SK-N-SH treated with all-trans-retinoic acid at 6 μM for 48 hours (cell line): Measurements from ENCODE around the gene WDR17.

Experiments
- ATAC-seq: fragments of 200-7000 bp; cut with Tn5 transposase; 3 replicates; pipeline ENCODE4 v1.9.1; 2020; ENCODE audit warnings: mild to moderate bottlenecking, moderate library complexity
- ARNTL ChIP-seq: fragments of 450-650 bp; formaldehyde crosslinking; IDR thresholded peaks from 2 replicates; pipeline ENCODE4 v1.5.0; 2020; ENCODE audit warnings: low read depth, mild to moderate bottlenecking, moderate library complexity, borderline replicate concordance
- BACH2 ChIP-seq: fragments of 250-450 bp; sonication (Bioruptor Pico); IDR thresholded peaks from 2 replicates; pipeline ENCODE4 v1.9.0; 2021; ENCODE audit warnings: mild to moderate bottlenecking, borderline replicate concordance
- CSDC2 ChIP-seq: fragments of 250-450 bp; sonication (Bioruptor Pico); IDR thresholded peaks from 2 replicates; pipeline ENCODE4 v1.5.0; 2020; ENCODE audit warnings: mild to moderate bottlenecking, moderate library complexity
- ESRRG ChIP-seq: fragments of 250-450 bp; sonication (Bioruptor Pico); IDR thresholded peaks from 2 replicates; pipeline ENCODE4 v1.6.1; 2021; ENCODE audit warnings: mild to moderate bottlenecking
- GLIS3 ChIP-seq: fragments of 250-450 bp; sonication (Bioruptor Pico); IDR thresholded peaks from 2 replicates; pipeline ENCODE4 v1.5.0; 2020; ENCODE audit warnings: mild to moderate bottlenecking, moderate library complexity
- ISL1 ChIP-seq: fragments of 250-450 bp; sonication (Bioruptor Pico); IDR thresholded peaks from 2 replicates; pipeline ENCODE4 v2.1.2; 2022; ENCODE audit warnings: mild to moderate bottlenecking, moderate library complexity
- OSR1 ChIP-seq: fragments of 250-450 bp; sonication (Bioruptor Pico); IDR thresholded peaks from 2 replicates; pipeline ENCODE4 v1.8.0; 2022; ENCODE audit warnings: moderate library complexity, mild to moderate bottlenecking, inconsistent platforms
- PATZ1 ChIP-seq: fragments of 250-450 bp; sonication (Bioruptor Pico); IDR thresholded peaks from 2 replicates; pipeline ENCODE4 v1.8.0; 2020; ENCODE audit warnings: mild to moderate bottlenecking, moderate library complexity, borderline replicate concordance
- PPARA ChIP-seq: fragments of 250-450 bp; sonication (Bioruptor Pico); IDR thresholded peaks from 2 replicates; pipeline ENCODE4 v1.5.0; 2020; ENCODE audit warnings: mild to moderate bottlenecking, borderline replicate concordance
- RARB ChIP-seq: fragments of 250-450 bp; sonication (Bioruptor Pico); IDR thresholded peaks from 2 replicates; pipeline ENCODE4 v1.8.0; 2021; ENCODE audit warnings: mild to moderate bottlenecking, moderate library complexity
- SNAI2 ChIP-seq: fragments of 250-450 bp; sonication (Bioruptor Pico); IDR thresholded peaks from 2 replicates; pipeline ENCODE4 v1.5.0; 2020; ENCODE audit warnings: mild to moderate bottlenecking, moderate library complexity
- TCF4 ChIP-seq: fragments of 250-450 bp; sonication (Bioruptor Pico); IDR thresholded peaks from 2 replicates; pipeline ENCODE4 v1.8.0; 2021; ENCODE audit warnings: mild to moderate bottlenecking, moderate library complexity, borderline replicate concordance
- TOX ChIP-seq: fragments of 250-450 bp; sonication (Bioruptor Pico); IDR thresholded peaks from 2 replicates; pipeline ENCODE4 v1.8.0; 2021; ENCODE audit warnings: mild to moderate bottlenecking, moderate library complexity, borderline replicate concordance
- ZC3H10 ChIP-seq: fragments of 250-450 bp; sonication (Bioruptor Pico); IDR thresholded peaks from 2 replicates; pipeline ENCODE4 v1.5.1; 2021; ENCODE audit warnings: mild to moderate bottlenecking, moderate library complexity
- ZFP3 ChIP-seq: fragments of 250-450 bp; sonication (Bioruptor Pico); IDR thresholded peaks from 2 replicates; pipeline ENCODE4 v1.5.0; 2020; ENCODE audit warnings: mild to moderate bottlenecking, moderate library complexity
- ZNF565 ChIP-seq: fragments of 450-650 bp; formaldehyde crosslinking; conservative IDR thresholded peaks from 2 replicates; pipeline ENCODE4 v1.5.0; 2020; ENCODE audit warnings: low read depth, mild to moderate bottlenecking, moderate library complexity
- ZNF70 ChIP-seq: fragments of 450-650 bp; formaldehyde crosslinking; IDR thresholded peaks from 2 replicates; pipeline ENCODE4 v1.5.0; 2020; ENCODE audit warnings: mild to moderate bottlenecking, moderate library complexity
- ZNF8 ChIP-seq: fragments of 450-650 bp; formaldehyde crosslinking; IDR thresholded peaks from 2 replicates; pipeline ENCODE4 v1.5.0; 2020; ENCODE audit warnings: mild to moderate bottlenecking, moderate library complexity
- TF ChIP-seq, protein P1 (sequence below): fragments of 250-450 bp; sonication (Bioruptor Pico); IDR thresholded peaks from 2 replicates; pipeline ENCODE4 v1.5.0; 2020; ENCODE audit warnings: mild to moderate bottlenecking, moderate library complexity
- TF ChIP-seq, protein P2 (sequence below): fragments of 250-450 bp; sonication (Bioruptor Pico); IDR thresholded peaks from 2 replicates; pipeline ENCODE4 v1.8.0; 2021; ENCODE audit warnings: low read depth, mild to moderate bottlenecking, moderate library complexity, borderline replicate concordance
- TF ChIP-seq, protein P3 (sequence below): fragments of 250-450 bp; sonication (Bioruptor Pico); IDR thresholded peaks from 2 replicates; pipeline ENCODE4 v1.5.1; 2020; ENCODE audit warnings: low read depth, mild to moderate bottlenecking, moderate library complexity

WDR17 gene

DNA sequence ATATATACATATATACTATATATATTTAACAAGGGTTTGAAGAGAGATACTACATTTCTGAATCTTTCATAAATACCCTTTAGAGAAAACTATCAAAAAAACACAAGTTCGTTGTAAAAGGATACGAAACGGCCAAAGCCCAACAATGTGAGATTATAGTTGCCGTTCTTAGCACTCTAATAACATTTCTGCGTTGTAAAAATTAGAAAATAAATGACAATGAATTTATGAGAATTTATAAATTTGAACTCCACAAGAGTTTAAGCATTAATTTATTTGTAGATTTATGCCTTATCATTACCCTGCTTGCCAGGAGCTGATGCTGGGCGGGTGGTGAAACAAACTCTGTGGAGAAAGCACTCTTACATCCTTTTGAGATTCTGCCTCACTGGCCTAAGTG, 1.1 kb downstream of the WDR17 start:
- TF ChIP-seq ESRRG, result no peak
- no peak for ATAC-seq

GRCh38 chr4:176077561-176077960, 11.9 kb downstream of the WDR17 start:
- ATAC-seq, result no peak

DNA sequence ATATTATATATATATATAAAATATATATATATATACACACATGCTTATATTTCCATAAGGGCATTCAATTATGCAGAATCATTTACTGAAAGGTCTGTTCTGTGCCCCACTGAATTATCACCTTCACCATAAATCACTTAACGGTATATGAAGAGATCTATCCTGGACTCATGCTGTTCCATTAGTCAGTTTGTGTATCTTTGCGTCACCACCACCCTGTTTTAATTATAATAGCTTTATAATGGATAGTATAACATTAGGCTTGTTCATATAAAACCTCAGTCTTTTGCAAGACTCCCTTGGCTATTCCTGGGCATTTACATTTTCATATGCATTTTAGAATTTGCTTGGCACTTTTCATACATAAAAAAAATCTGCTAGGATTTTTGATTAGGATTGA, 19.1 kb downstream of the WDR17 start:
- ATAC-seq, result no peak
- TF ChIP-seq RARB (CRISPR knock-in tag) (no peak), OSR1 (no peak), ARNTL (CRISPR knock-in tag) (no peak), SNAI2 (no peak), ZFP3 (CRISPR knock-in tag) (no peak), PATZ1 (CRISPR knock-in tag) (no peak), PPARA (CRISPR knock-in tag) (no peak), CSDC2 (CRISPR knock-in tag) (no peak), ZNF70 (no peak)
- TF ChIP-seq, protein P1, sequence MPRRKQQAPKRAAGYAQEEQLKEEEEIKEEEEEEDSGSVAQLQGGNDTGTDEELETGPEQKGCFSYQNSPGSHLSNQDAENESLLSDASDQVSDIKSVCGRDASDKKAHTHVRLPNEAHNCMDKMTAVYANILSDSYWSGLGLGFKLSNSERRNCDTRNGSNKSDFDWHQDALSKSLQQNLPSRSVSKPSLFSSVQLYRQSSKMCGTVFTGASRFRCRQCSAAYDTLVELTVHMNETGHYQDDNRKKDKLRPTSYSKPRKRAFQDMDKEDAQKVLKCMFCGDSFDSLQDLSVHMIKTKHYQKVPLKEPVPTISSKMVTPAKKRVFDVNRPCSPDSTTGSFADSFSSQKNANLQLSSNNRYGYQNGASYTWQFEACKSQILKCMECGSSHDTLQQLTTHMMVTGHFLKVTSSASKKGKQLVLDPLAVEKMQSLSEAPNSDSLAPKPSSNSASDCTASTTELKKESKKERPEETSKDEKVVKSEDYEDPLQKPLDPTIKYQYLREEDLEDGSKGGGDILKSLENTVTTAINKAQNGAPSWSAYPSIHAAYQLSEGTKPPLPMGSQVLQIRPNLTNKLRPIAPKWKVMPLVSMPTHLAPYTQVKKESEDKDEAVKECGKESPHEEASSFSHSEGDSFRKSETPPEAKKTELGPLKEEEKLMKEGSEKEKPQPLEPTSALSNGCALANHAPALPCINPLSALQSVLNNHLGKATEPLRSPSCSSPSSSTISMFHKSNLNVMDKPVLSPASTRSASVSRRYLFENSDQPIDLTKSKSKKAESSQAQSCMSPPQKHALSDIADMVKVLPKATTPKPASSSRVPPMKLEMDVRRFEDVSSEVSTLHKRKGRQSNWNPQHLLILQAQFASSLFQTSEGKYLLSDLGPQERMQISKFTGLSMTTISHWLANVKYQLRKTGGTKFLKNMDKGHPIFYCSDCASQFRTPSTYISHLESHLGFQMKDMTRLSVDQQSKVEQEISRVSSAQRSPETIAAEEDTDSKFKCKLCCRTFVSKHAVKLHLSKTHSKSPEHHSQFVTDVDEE (CRISPR knock-in tag), result no peak

More at GRCh38 chr4:176077561-176077960, 11.9 kb downstream of the WDR17 start:
- TF ChIP-seq RARB (CRISPR knock-in tag) (no peak), SNAI2 (no peak), TCF4 (CRISPR knock-in tag) (no peak), ZNF70 (no peak), OSR1 (no peak), GLIS3 (CRISPR knock-in tag) (no peak), BACH2 (CRISPR knock-in tag) (no peak), TOX (CRISPR knock-in tag) (no peak), ZNF565 (CRISPR knock-in tag) (no peak), ZNF8 (CRISPR knock-in tag) (no peak), CSDC2 (CRISPR knock-in tag) (no peak)

DNA sequence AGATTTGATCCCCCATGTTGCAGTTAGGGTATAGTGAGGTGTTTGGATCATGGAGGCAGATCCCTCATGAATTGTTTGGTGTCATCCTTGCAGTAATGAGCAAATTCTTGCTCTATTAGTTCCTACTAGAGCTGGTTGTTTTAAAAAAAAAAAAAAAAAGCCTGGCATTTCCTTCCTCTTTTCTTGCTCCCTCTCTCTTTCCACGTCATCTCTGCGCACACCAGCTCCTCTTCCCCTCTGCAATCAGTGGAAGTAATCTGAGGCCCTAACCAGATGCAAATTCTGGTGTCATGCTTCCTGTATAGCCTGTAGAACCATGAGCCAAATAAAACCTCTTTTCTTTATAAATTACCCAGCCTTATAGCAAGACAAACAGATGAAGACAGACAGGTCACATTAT, 24.5 kb downstream of the WDR17 start:
- TF ChIP-seq ESRRG, result no peak
- TF ChIP-seq ZNF565 (CRISPR knock-in tag), result no peak
- TF ChIP-seq TCF4 (CRISPR knock-in tag), result no peak
- no peak for TF ChIP-seq ZC3H10 (CRISPR knock-in tag)
- TF ChIP-seq RARB (CRISPR knock-in tag), result no peak
- no peak for TF ChIP-seq OSR1
- no peak for TF ChIP-seq ZFP3 (CRISPR knock-in tag)
- TF ChIP-seq PPARA (CRISPR knock-in tag), result no peak
- TF ChIP-seq SNAI2, result no peak
- TF ChIP-seq, protein P1 (CRISPR knock-in tag), result no peak
- TF ChIP-seq ISL1 (CRISPR knock-in tag), result no peak
- no peak for TF ChIP-seq PATZ1 (CRISPR knock-in tag)
- TF ChIP-seq ARNTL (CRISPR knock-in tag), result no peak
- TF ChIP-seq ZNF8 (CRISPR knock-in tag), result no peak
- TF ChIP-seq, protein P2, sequence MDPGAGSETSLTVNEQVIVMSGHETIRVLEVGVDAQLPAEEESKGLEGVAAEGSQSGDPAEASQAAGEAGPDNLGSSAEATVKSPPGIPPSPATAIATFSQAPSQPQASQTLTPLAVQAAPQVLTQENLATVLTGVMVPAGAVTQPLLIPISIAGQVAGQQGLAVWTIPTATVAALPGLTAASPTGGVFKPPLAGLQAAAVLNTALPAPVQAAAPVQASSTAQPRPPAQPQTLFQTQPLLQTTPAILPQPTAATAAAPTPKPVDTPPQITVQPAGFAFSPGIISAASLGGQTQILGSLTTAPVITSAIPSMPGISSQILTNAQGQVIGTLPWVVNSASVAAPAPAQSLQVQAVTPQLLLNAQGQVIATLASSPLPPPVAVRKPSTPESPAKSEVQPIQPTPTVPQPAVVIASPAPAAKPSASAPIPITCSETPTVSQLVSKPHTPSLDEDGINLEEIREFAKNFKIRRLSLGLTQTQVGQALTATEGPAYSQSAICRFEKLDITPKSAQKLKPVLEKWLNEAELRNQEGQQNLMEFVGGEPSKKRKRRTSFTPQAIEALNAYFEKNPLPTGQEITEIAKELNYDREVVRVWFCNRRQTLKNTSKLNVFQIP, result no peak
- TF ChIP-seq, protein P3, sequence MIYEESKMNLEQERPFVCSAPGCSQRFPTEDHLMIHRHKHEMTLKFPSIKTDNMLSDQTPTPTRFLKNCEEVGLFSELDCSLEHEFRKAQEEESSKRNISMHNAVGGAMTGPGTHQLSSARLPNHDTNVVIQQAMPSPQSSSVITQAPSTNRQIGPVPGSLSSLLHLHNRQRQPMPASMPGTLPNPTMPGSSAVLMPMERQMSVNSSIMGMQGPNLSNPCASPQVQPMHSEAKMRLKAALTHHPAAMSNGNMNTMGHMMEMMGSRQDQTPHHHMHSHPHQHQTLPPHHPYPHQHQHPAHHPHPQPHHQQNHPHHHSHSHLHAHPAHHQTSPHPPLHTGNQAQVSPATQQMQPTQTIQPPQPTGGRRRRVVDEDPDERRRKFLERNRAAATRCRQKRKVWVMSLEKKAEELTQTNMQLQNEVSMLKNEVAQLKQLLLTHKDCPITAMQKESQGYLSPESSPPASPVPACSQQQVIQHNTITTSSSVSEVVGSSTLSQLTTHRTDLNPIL (CRISPR knock-in tag), result no peak
- ATAC-seq, result no peak
